ENCODE measurements around the gene FGFR1OP2.
"Not testable (repeated sequence)": the region's sequence is repeated elsewhere in the genome, so short reads cannot be mapped to it uniquely, and the experiment has no call there.

The FGFR1OP2 gene

DNA sequence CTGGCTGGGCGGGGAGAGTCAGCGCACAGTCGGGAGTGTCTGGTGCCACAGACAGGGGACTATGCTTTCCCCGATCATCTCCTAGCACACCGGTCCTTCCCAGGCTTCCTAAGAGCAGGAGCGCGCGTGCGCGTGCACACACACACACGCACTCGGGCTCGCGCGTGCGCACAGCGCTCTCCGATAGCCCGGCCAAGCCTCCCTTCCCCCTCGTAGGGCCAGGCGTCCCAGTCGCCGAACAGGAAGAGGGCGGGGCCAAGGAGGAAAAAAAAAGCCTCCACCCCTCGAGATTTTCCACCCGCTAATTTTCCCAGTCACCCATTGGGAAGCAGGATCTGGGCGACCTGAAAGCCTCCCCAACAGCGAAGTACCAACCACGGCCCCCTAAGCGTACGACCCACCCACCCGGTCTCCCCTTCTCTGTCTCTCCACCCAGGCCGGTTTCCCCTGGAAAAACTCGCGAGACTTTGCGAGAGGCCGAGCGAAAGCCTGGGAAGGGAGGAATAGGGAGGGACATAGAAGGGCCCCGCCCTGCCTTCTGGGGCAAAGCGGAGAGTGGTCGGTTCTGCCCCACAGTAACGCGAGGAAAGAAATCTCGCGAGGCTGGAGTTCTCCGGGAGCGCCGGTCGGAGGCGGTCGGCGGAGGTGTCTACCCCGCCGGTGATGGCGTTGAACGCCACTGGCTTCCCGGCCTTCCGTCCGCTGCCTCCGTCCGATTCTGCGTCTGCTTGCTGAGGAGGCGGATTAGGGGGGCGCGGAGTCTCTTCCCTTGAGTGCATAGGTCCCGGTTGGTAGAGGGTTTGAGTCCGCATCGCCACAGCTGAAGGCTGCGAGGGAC lies at the start of gene FGFR1OP2, which contains the start of gene INTS13:
TSS of gene FGFR1OP2 (plus strand) at position 608 of the 838 bp plus-strand sequence. CDS start 15,689 bp downstream, outside the sequence.
TSS of gene INTS13 (minus strand) at position 119 of the 838 bp plus-strand sequence. CDS start 1,178 bp downstream, outside the sequence.
- no peaks in the 10 kb centered on the region for H3K27me3 Mint-ChIP-seq (ENCODE audit: low read depth)
- peaks cover 52% of the 10 kb centered on the region for H3K4me1 Mint-ChIP-seq (ENCODE audit: low read depth)
- peak within 1 kb of the TSS; percentile 94 for H3K27ac Mint-ChIP-seq
- DNase-seq (ENCODE audit: low spot score) = peak; percentile 96
- peaks cover 46% of the 10 kb centered on the region for H3K36me3 Mint-ChIP-seq (ENCODE audit: low read depth)
- H3K4me3 Mint-ChIP-seq = peak within 1 kb of the TSS; percentile 99
- H3K9me3 Mint-ChIP-seq = no peaks in the 10 kb centered on the region

DNA sequence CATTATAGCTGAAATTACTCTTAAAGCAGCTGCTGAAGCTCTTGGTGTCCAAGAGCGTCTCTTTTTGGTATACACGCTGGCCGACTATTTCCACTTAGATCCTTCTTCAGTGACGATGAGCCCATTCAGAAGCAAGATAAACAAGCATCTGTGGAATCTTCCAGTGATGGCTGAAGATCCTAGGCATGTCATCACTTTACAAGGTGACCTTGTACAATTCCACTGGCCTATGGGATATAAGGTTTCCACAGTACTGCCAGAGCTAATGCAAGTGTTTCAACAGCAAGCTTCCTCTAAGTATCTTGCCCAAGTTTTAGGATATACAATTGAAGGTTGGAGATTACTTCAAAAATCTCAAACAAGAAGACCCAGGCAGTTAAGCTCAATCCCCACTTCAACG lies 47.5 kb upstream of the FGFR1OP2 start:
- Mint-ChIP-seq H3K4me1 (ENCODE audit: low read depth) (peaks cover 6% of the 10 kb centered on the region), H3K4me3 (no peak overlapping the region), H3K9me3 (no peaks in the 10 kb centered on the region), H3K36me3 (ENCODE audit: low read depth) (peaks cover 4% of the 10 kb centered on the region), H3K27me3 (ENCODE audit: low read depth) (no peaks in the 10 kb centered on the region), H3K27ac (no peak overlapping the region)
- DNase-seq (ENCODE audit: low spot score) = no peak

DNA sequence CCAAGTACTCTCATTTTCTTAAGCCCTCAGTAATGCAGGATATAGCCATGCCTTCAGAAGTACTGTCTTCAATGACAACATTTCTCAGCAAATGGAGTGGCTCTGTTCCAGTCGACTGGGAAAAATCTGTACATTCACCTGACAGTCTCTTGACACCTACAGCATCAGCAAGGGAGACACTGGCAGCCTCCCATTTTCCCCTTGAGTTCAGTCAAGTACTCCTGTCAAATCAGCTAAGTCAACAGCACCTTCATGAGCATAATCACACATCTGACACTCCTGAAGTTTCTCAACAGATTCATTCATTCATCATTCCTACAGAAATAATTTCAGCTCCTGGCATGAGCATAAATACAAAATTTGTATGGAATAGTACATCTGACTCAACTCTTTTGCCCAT lies 46.6 kb upstream of the FGFR1OP2 start:
- no peak for DNase-seq (ENCODE audit: low spot score)
- no peaks in the 10 kb centered on the region for H3K27me3 Mint-ChIP-seq (ENCODE audit: low read depth)
- no peak overlapping the region for H3K4me3 Mint-ChIP-seq
- no peak overlapping the region for H3K27ac Mint-ChIP-seq
- no peaks in the 10 kb centered on the region for H3K9me3 Mint-ChIP-seq
- no peaks in the 10 kb centered on the region for H3K4me1 Mint-ChIP-seq (ENCODE audit: low read depth)
- peaks cover 4% of the 10 kb centered on the region for H3K36me3 Mint-ChIP-seq (ENCODE audit: low read depth)

GRCh38 chr12:26895672-26896071 lies 42.6 kb upstream of the FGFR1OP2 start:
- Mint-ChIP-seq H3K4me3 (no peak overlapping the region), H3K27me3 (ENCODE audit: low read depth) (no peaks in the 10 kb centered on the region), H3K27ac (no peak overlapping the region), H3K4me1 (ENCODE audit: low read depth) (no peaks in the 10 kb centered on the region), H3K9me3 (no peaks in the 10 kb centered on the region), H3K36me3 (ENCODE audit: low read depth) (peaks cover 20% of the 10 kb centered on the region)
- DNase-seq (ENCODE audit: low spot score) = no peak

GRCh38 chr12:26896913-26897312 lies 41.4 kb upstream of the FGFR1OP2 start:
- H3K4me1 Mint-ChIP-seq (ENCODE audit: low read depth) = peaks cover 3% of the 10 kb centered on the region
- H3K27ac Mint-ChIP-seq = no peak overlapping the region
- peaks cover 33% of the 10 kb centered on the region for H3K36me3 Mint-ChIP-seq (ENCODE audit: low read depth)
- no peak for DNase-seq (ENCODE audit: low spot score)
- H3K27me3 Mint-ChIP-seq (ENCODE audit: low read depth) = no peaks in the 10 kb centered on the region
- no peak overlapping the region for H3K4me3 Mint-ChIP-seq
- H3K9me3 Mint-ChIP-seq = peaks cover 2% of the 10 kb centered on the region

DNA sequence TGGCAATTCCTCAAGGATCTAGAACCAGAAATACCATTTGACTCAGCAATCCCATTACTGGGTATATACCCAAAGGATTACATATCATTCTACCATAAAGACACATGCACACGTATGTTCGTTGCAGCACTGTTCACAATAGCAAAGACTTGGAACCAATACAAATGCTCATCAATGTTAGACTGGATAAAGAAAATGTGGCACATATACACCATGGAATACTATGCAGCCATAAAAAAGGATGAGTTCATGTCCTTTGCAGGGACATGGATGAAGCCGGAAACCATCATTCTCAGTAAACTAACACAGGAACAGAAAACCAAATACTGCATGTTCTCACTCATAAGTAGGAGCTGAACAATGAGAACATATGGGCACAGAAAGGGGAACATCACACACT lies 34.9 kb upstream of the FGFR1OP2 start:
- peaks cover 16% of the 10 kb centered on the region for H3K9me3 Mint-ChIP-seq
- H3K4me3 Mint-ChIP-seq; H3K27ac Mint-ChIP-seq; DNase-seq (ENCODE audit: low spot score); H3K27me3 Mint-ChIP-seq (ENCODE audit: low read depth): not testable (repeated sequence)
- peaks cover 72% of the 10 kb centered on the region for H3K36me3 Mint-ChIP-seq (ENCODE audit: low read depth)
- H3K4me1 Mint-ChIP-seq (ENCODE audit: low read depth) = peaks cover 17% of the 10 kb centered on the region

DNA sequence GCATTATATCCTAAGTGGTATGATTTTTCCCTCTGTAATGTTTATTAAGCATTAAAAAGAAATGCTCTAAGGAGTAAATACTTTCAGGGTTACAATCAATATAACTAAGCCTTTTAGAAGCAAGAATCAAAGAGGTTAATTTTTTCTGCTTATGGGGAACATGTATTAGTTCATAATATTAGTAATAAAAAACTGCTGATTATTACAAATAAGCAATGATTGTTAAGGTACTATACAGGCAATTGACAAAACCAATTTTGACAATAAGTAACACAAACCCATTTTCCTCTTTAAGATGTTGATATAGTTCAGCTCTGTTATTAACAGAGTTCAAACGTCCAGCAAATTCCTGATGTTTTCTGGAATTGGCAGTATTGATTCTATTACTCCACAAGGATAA lies 32.2 kb upstream of the FGFR1OP2 start:
- no peak for DNase-seq (ENCODE audit: low spot score)
- Mint-ChIP-seq H3K27me3 (ENCODE audit: low read depth) (no peaks in the 10 kb centered on the region), H3K4me3 (no peak overlapping the region), H3K9me3 (peaks cover 16% of the 10 kb centered on the region), H3K27ac (no peak overlapping the region), H3K4me1 (ENCODE audit: low read depth) (peaks cover 14% of the 10 kb centered on the region), H3K36me3 (ENCODE audit: low read depth) (peaks cover 76% of the 10 kb centered on the region)

DNA sequence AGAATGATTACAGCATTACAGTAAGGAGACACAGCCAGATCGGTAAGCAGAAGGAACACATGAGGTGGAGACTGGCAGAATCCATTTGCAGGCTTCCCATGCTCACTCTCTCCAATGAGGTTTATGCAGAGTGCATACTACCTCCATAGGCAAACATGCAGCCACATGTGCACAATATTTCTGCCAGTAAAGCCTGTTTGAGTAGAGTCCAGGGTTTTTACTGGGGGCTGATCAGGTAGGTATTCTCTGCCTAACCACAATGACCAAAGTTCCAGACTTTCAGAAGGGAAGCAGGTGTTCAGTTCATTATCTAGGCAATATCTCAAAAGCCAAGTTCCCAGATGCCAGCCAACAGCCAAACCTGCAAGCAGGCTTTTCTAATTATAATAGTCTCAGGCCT lies 31.6 kb upstream of the FGFR1OP2 start:
- no peak overlapping the region for H3K4me3 Mint-ChIP-seq
- no peak for DNase-seq (ENCODE audit: low spot score)
- no peaks in the 10 kb centered on the region for H3K27me3 Mint-ChIP-seq (ENCODE audit: low read depth)
- peaks cover 14% of the 10 kb centered on the region for H3K4me1 Mint-ChIP-seq (ENCODE audit: low read depth)
- peaks cover 16% of the 10 kb centered on the region for H3K9me3 Mint-ChIP-seq
- H3K36me3 Mint-ChIP-seq (ENCODE audit: low read depth) = peaks cover 74% of the 10 kb centered on the region
- H3K27ac Mint-ChIP-seq = peak overlapping the region; percentile 60

GRCh38 chr12:26918321-26919215 lies 19.7 kb upstream of the FGFR1OP2 start:
- peaks cover 46% of the 10 kb centered on the region for H3K36me3 Mint-ChIP-seq (ENCODE audit: low read depth)
- H3K4me3 Mint-ChIP-seq = no peak overlapping the region
- no peak overlapping the region for H3K27ac Mint-ChIP-seq
- H3K27me3 Mint-ChIP-seq (ENCODE audit: low read depth) = no peaks in the 10 kb centered on the region
- no peak for DNase-seq (ENCODE audit: low spot score)
- no peaks in the 10 kb centered on the region for H3K9me3 Mint-ChIP-seq
- H3K4me1 Mint-ChIP-seq (ENCODE audit: low read depth) = peaks cover under 1% of the 10 kb centered on the region

- no peak overlapping the region for H3K27ac Mint-ChIP-seq
- H3K4me1 Mint-ChIP-seq (ENCODE audit: low read depth) = peaks cover 2% of the 10 kb centered on the region
- no peaks in the 10 kb centered on the region for H3K27me3 Mint-ChIP-seq (ENCODE audit: low read depth)
- H3K4me3 Mint-ChIP-seq = no peak overlapping the region
- no peaks in the 10 kb centered on the region for H3K9me3 Mint-ChIP-seq
- H3K36me3 Mint-ChIP-seq (ENCODE audit: low read depth) = peaks cover 50% of the 10 kb centered on the region
- no peak for DNase-seq (ENCODE audit: low spot score)
Observed at GRCh38 chr12:26919216-26919555, 19.1 kb upstream of the FGFR1OP2 start.

DNA sequence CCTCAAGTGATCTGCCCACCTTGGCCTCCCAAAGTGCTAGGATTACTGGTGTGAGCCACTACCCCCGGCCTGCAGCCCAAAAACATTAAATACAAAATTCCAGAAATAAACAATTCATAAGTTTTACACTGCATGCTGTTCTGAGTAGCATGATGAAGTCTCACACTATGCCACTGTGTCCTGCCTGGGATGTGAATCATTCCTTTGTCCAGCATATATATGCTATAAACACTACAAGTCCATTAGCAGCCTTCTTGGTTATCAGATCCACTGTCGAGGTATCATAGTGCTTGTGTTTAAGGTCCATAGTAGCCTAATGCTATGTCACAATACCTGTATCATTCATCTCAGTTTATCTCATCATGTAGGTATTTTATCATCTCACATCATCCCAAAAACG lies 16.4 kb upstream of the FGFR1OP2 start:
- H3K9me3 Mint-ChIP-seq = no peaks in the 10 kb centered on the region
- peaks cover 47% of the 10 kb centered on the region for H3K36me3 Mint-ChIP-seq (ENCODE audit: low read depth)
- peaks cover 2% of the 10 kb centered on the region for H3K4me1 Mint-ChIP-seq (ENCODE audit: low read depth)
- DNase-seq (ENCODE audit: low spot score) = no peak
- H3K4me3 Mint-ChIP-seq = no peak overlapping the region
- no peak overlapping the region for H3K27ac Mint-ChIP-seq
- H3K27me3 Mint-ChIP-seq (ENCODE audit: low read depth) = no peaks in the 10 kb centered on the region

DNA sequence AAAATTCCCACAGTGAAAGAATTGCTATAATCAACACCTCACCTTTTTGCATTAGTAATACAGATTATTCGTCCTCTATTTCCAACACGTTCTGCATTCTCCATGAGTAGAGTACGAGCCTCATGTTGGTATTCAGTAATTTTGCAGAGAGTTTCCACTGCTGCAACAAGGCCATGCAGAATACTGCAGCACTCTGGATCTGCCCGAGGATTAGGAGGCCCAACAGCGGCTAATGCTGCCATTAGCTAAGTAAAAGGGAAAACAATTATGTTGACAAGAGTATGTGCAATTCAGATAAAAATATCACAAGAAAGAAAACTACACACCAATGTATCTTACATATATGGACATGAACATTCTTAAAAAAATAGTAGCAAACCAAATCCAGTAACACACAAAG lies 9.6 kb upstream of the FGFR1OP2 start:
- Mint-ChIP-seq H3K27ac (no peak overlapping the region), H3K4me3 (no peak overlapping the region), H3K36me3 (ENCODE audit: low read depth) (peaks cover 61% of the 10 kb centered on the region), H3K4me1 (ENCODE audit: low read depth) (peaks cover 30% of the 10 kb centered on the region), H3K27me3 (ENCODE audit: low read depth) (no peaks in the 10 kb centered on the region), H3K9me3 (no peaks in the 10 kb centered on the region)
- no peak for DNase-seq (ENCODE audit: low spot score)

GRCh38 chr12:26929590-26929989 lies 8.7 kb upstream of the FGFR1OP2 start:
- H3K4me3 Mint-ChIP-seq = no peak overlapping the region
- peaks cover 35% of the 10 kb centered on the region for H3K4me1 Mint-ChIP-seq (ENCODE audit: low read depth)
- no peak for DNase-seq (ENCODE audit: low spot score)
- H3K36me3 Mint-ChIP-seq (ENCODE audit: low read depth) = peaks cover 64% of the 10 kb centered on the region
- H3K27me3 Mint-ChIP-seq (ENCODE audit: low read depth) = no peaks in the 10 kb centered on the region
- H3K27ac Mint-ChIP-seq = no peak overlapping the region
- no peaks in the 10 kb centered on the region for H3K9me3 Mint-ChIP-seq

Data from T-helper 2 cell treated with Interferon-gamma antibody and Interleukin-4, amounts not matched to agents 5 μg/mL and 100 μg/mL, for 36 hours (primary cell).